Measurements from ENCODE around the gene BCL3. TPM values are rescaled to one million over a fixed set of nuclear protein-coding genes. Genes with fewer than 3 reads are reported as not detected.

BCL3 gene
- total RNA-seq, 1 experiment from 2014 or later, result 7.8 TPM

- TF ChIP-seq STAT6 (CRISPR knock-in tag; conservative IDR thresholded peaks at IDR 0.05; ENCODE audit: low read depth), result no peak
- TF ChIP-seq ZNF396 (CRISPR knock-in tag; IDR thresholded peaks at IDR 0.05; ENCODE audit: borderline replicate concordance), result no peak
- TF ChIP-seq GRHL2 (CRISPR knock-in tag; IDR thresholded peaks at IDR 0.05; ENCODE audit: insufficient replicate concordance, severe bottlenecking), result no peak
- no peak for TF ChIP-seq GABPB1 (CRISPR knock-in tag; IDR thresholded peaks at IDR 0.05)
- TF ChIP-seq MYBL2 (CRISPR knock-in tag; IDR thresholded peaks at IDR 0.05), result no peak
- no peak for TF ChIP-seq ZNF425 (CRISPR knock-in tag; conservative IDR thresholded peaks at IDR 0.05)
- TF ChIP-seq MLX (CRISPR knock-in tag; IDR thresholded peaks at IDR 0.05), result no peak
- no peak for TF ChIP-seq ELF4 (CRISPR knock-in tag; IDR thresholded peaks at IDR 0.05; ENCODE audit: low read depth)
- no peak for TF ChIP-seq CDX4 (CRISPR knock-in tag; IDR thresholded peaks at IDR 0.05; ENCODE audit: borderline replicate concordance)
- no peak for TF ChIP-seq ATF1 (CRISPR knock-in tag; IDR thresholded peaks at IDR 0.05)
- TF ChIP-seq AFF4 (CRISPR knock-in tag; IDR thresholded peaks at IDR 0.05; ENCODE audit: borderline replicate concordance), result no peak
Observed at GRCh38 chr19:44749292-44749691, 784 bp downstream of the BCL3 start (continued).

GRCh38 chr19:44749994-44750393 lies 1.5 kb downstream of the BCL3 start:
- Mint-ChIP-seq H3K9me3 (no peaks in the 10 kb centered on the region), H3K27me3 (ENCODE audit: low read depth) (peaks cover 85% of the 10 kb centered on the region), H3K27ac (no peak overlapping the region), H3K4me3 (no peak overlapping the region; the same call in 1 of the 2 replicates), H3K4me1 (peaks cover 22% of the 10 kb centered on the region), H3K36me3 (no peaks in the 10 kb centered on the region)
- ATAC-seq, result no peak
- DNase-seq (ENCODE audit: low spot score), result no peak
- POLR2A ChIA-PET, result no interaction called here
- CTCF ChIA-PET, result interaction anchor here (1.5 to 1.6 kb wide), 2 partner anchors 21 to 26 kb away, joined by 6 to 8 read pairs; no protein-coding TSS in a partner anchor
- TF ChIP-seq SMAD4 (CRISPR knock-in tag; IDR thresholded peaks at IDR 0.05) (no peak), HMGXB4 (CRISPR knock-in tag; IDR thresholded peaks at IDR 0.05) (no peak), ZNF671 (CRISPR knock-in tag; IDR thresholded peaks at IDR 0.05) (no peak), ZMAT4 (CRISPR knock-in tag; IDR thresholded peaks at IDR 0.05) (no peak), PRRX2 (CRISPR knock-in tag; IDR thresholded peaks at IDR 0.05) (no peak), RORB (CRISPR knock-in tag; IDR thresholded peaks at IDR 0.05) (no peak), ZNF396 (CRISPR knock-in tag; IDR thresholded peaks at IDR 0.05; ENCODE audit: borderline replicate concordance) (no peak), ATF1 (CRISPR knock-in tag; IDR thresholded peaks at IDR 0.05) (no peak), E2F5 (CRISPR knock-in tag; IDR thresholded peaks at IDR 0.05) (no peak), ATF3 (CRISPR knock-in tag; conservative IDR thresholded peaks at IDR 0.05) (no peak), ZNF219 (CRISPR knock-in tag; IDR thresholded peaks at IDR 0.05; ENCODE audit: borderline replicate concordance) (no peak)

Data from WTC11 (cell line).